ENCODE measurements around the gene UBE2F.

GRCh38 chr2:237944302-237944701 lies 22.5 kb upstream of the UBE2F start:
- TF ChIP-seq USF1 (IDR thresholded peaks at IDR 0.05) (no peak), RAD21 (IDR thresholded peaks at IDR 0.05; ENCODE audit: low read depth) (no peak), YY1 (IDR thresholded peaks at IDR 0.05; ENCODE audit: low read depth) (no peak), CEBPB (IDR thresholded peaks at IDR 0.05) (no peak), MAX (IDR thresholded peaks at IDR 0.05) (no peak), TAF1 (IDR thresholded peaks at IDR 0.05; ENCODE audit: low read depth) (no peak)

All from Ishikawa (cell line).